ENCODE results near the gene FGF9. TPM values are rescaled to one million over a fixed set of nuclear protein-coding genes. Genes with fewer than 3 reads are reported as not detected.

Gene FGF9
- total and polyA plus RNA-seq, 2 of the 8 experiments (the other 6 are each of a cell fraction or from before 2014, with no cell fraction given): 0.02 TPM; not detected in 1

GRCh38 chr13:21676611-21677021, 5.7 kb downstream of the FGF9 start:
- FAIRE-seq (no peak), DNase-seq (ENCODE audit: low read depth in 1 of 2, low spot score in 2 of 2) (peak in 1 of 2 experiments; percentile 71)
- Histone ChIP-seq H4K91ac (replicated peaks; ENCODE audit: insufficient read length, low read length) (no peak overlapping the region), H3K9me3 (ENCODE audit: insufficient read depth in 2 of 2, low read depth in 1 of 2, low read length in 1 of 2) (no peaks in the 10 kb centered on the region), H3K18ac (ENCODE audit: extremely low read depth, low read length) (no peak overlapping the region), H3K79me2 (ENCODE audit: control insufficient read depth in 1 of 2, insufficient read depth in 2 of 2, low read length in 2 of 2) (no peaks in the 10 kb centered on the region), H2AFZ (ENCODE audit: low read length) (no peak overlapping the region), H3K23me2 (ENCODE audit: low read depth, low read length) (peaks cover 13% of the 10 kb centered on the region; the same call in 1 of the 2 replicates), H3K56ac (replicated peaks; ENCODE audit: insufficient read length, low read depth, low read length) (no peak overlapping the region), H3K4me3 (ENCODE audit: extremely low read depth in 1 of 4, insufficient read depth in 2 of 4, low read depth in 3 of 4, low read length in 4 of 4) (no peak overlapping the region), H2BK15ac (ENCODE audit: low read length) (no peak overlapping the region), H3K27me3 (replicated peaks in 1 of 4; ENCODE audit: control insufficient read depth in 3 of 4, extremely low read depth in 1 of 4, insufficient read depth in 3 of 4, low read length in 3 of 4) (peaks cover 25 to 54% (median 52%) of the 10 kb centered on the region in 4 experiments), H4K5ac (ENCODE audit: insufficient read length, low read depth, low read length) (no peak overlapping the region), H3K36me3 (ENCODE audit: control insufficient read depth in 2 of 4, insufficient read depth in 4 of 4, low read length in 3 of 4) (no peaks in the 10 kb centered on the region), H2BK20ac (ENCODE audit: low read length) (no peak overlapping the region), H3K9ac (replicated peaks in 1 of 4; ENCODE audit: extremely low read depth in 1 of 4, low read depth in 3 of 4, low read length in 3 of 4) (no peak overlapping the region), H3K4ac (replicated peaks; ENCODE audit: insufficient read length, low read depth, low read length) (no peak overlapping the region), H2BK12ac (ENCODE audit: low read depth, low read length) (no peak overlapping the region), H3K27ac (ENCODE audit: low read depth, low read length) (no peak overlapping the region), H4K8ac (ENCODE audit: extremely low read depth, insufficient read depth, low read length) (peak overlapping the region; percentile 28; the same call in 1 of the 2 replicates), H2BK5ac (ENCODE audit: low read depth, low read length) (no peak overlapping the region), H3K4me1 (replicated peaks in 1 of 4; ENCODE audit: control insufficient read depth in 3 of 4, insufficient read depth in 4 of 4, low read length in 3 of 4) (peaks cover 3 to 13% (median 6%) of the 10 kb centered on the region in 4 experiments), H2AK5ac (ENCODE audit: low read depth, low read length) (no peak overlapping the region), H4K20me1 (replicated peaks in 1 of 2; ENCODE audit: control insufficient read depth in 1 of 2, insufficient read depth in 2 of 2, low read length in 2 of 2) (peaks cover 3 to 8% of the 10 kb centered on the region in 2 experiments), H3K23ac (ENCODE audit: insufficient read length) (no peak overlapping the region), H3K14ac (ENCODE audit: insufficient read length) (no peak overlapping the region), H2BK120ac (replicated peaks; ENCODE audit: low read depth, low read length) (no peak overlapping the region), H3K4me2 (ENCODE audit: insufficient read depth in 1 of 2, low read depth in 2 of 2, low read length in 2 of 2) (no peak overlapping the region), H3K79me1 (ENCODE audit: low read depth, low read length) (no peaks in the 10 kb centered on the region)
- POLR2A ChIA-PET (ENCODE audit: partially characterized antibody): no interaction called here
- WGBS, 2 experiments (ENCODE audit: extremely low coverage in 1 of 2, insufficient coverage in 1 of 2, insufficient read length in 1 of 2, insufficient replicate concordance in 2 of 2, low coverage in 1 of 2, low lambda C conversion rate in 2 of 2, missing lambda C conversion rate in 1 of 2): 39% methylated on average over 6 of the region's 6 CpGs; no CpG with 5 or more reads in 1 of the 2 experiments
- CTCF ChIA-PET (ENCODE audit: partially characterized antibody): interaction anchor here (0.5 to 5.7 kb wide), 25 partner anchors 10 to 1138 kb away, joined by 3 to 41 read pairs (median 3); no protein-coding TSS in a partner anchor
- TF ChIP-seq TAF7 (optimal IDR thresholded peaks at IDR 0.05; ENCODE audit: borderline replicate concordance, low read depth, low read length) (no peak), HDAC2 (IDR thresholded peaks at IDR 0.05; ENCODE audit: borderline replicate concordance in 1 of 2, low read depth in 2 of 2, low read length in 2 of 2) (no peak), SP2 (IDR thresholded peaks at IDR 0.05; ENCODE audit: low read length) (no peak), CTBP2 (IDR thresholded peaks at IDR 0.05; ENCODE audit: borderline replicate concordance, insufficient read depth, insufficient read length, low read length) (no peak), BCL11A (IDR thresholded peaks at IDR 0.05; ENCODE audit: low read depth in 2 of 2, low read length in 2 of 2) (no peak), RAD21 (IDR thresholded peaks at IDR 0.05 in 1 of 2, conservative IDR thresholded peaks at IDR 0.05 in 1 of 2; ENCODE audit: low read depth in 2 of 2, low read length in 2 of 2) (peak; percentile 86 to 91), TBP (IDR thresholded peaks at IDR 0.05; ENCODE audit: low read depth, low read length) (no peak), KDM1A (IDR thresholded peaks at IDR 0.05; ENCODE audit: borderline replicate concordance, low read length) (no peak), GTF2F1 (IDR thresholded peaks at IDR 0.05; ENCODE audit: borderline replicate concordance, low read depth, low read length) (no peak)
- TF ChIP-seq, protein P1, sequence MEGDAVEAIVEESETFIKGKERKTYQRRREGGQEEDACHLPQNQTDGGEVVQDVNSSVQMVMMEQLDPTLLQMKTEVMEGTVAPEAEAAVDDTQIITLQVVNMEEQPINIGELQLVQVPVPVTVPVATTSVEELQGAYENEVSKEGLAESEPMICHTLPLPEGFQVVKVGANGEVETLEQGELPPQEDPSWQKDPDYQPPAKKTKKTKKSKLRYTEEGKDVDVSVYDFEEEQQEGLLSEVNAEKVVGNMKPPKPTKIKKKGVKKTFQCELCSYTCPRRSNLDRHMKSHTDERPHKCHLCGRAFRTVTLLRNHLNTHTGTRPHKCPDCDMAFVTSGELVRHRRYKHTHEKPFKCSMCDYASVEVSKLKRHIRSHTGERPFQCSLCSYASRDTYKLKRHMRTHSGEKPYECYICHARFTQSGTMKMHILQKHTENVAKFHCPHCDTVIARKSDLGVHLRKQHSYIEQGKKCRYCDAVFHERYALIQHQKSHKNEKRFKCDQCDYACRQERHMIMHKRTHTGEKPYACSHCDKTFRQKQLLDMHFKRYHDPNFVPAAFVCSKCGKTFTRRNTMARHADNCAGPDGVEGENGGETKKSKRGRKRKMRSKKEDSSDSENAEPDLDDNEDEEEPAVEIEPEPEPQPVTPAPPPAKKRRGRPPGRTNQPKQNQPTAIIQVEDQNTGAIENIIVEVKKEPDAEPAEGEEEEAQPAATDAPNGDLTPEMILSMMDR (IDR thresholded peaks at IDR 0.05; ENCODE audit: control extremely low read depth in 1 of 3, insufficient read depth in 1 of 3, low read depth in 1 of 3, low read length in 3 of 3): peak in 2 of 3 experiments; percentile 78 to 79; a peak in 3 of 4 replicates

Measured in H1 (cell line).